Stimulated activated CD4-positive, alpha-beta T cell treated with anti-CD3 and anti-CD28 coated beads, TNF-alpha, amount 100 ng/mL, for 48 hours (primary cell): ENCODE measurements around the gene LEUTX.

Experiments
- DNase-seq, 3 donors: peaks; one replicate each; pipeline ENCODE4 v3.0.0-alpha.2; 2020; ENCODE audit warnings: low read depth in 3 of 3

The LEUTX gene

DNA sequence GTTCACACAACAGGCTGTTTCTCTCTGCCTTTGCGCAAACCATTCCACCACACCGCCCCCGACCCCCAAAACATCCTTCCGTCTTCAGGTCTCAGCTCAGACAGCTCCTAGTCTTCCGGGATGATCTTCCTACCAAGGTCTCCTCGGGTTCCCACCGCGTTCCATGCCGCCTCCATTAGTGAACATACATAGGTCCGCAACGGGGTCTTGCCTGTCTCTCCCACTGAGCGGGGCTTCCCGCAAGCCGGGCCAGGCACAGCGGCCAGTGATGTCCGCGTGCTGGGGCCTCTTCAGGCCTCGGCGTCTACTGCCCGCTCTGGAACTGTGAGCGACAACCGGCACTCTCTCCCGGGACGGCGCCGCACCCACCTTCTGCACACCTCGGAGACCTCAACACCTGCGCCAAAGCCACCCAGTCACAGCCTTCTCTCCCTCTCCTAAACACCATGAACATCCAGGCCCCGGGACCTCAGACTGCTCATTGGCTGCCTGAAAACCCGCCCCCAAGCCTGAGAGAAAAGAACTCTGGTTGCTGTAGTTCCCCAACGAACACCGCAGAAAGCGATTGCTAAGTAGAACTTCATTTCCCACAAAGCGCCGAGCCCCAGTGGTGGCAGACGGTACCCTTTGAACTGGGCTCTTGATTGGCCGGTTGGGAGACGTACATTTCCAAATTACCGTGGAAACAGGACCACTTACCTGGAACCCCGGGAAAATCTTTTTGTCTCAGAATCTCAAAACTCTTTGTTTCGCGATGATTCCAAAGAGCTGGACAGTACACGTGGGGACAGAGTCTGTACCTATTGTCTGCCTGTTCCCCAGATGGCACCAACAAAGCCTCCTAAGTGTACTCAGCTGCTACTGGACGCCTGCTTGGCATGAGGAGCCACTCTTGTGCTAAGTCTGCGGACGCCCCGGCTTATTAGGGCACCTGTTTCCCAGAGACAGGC lies 45.8 kb downstream of the LEUTX start:
- peak; percentile 75 to 86 (median 78) for DNase-seq

- no peak for DNase-seq
These were observed 46.4 kb downstream of the LEUTX start for GRCh38 chr19:39825093-39825463.

DNA sequence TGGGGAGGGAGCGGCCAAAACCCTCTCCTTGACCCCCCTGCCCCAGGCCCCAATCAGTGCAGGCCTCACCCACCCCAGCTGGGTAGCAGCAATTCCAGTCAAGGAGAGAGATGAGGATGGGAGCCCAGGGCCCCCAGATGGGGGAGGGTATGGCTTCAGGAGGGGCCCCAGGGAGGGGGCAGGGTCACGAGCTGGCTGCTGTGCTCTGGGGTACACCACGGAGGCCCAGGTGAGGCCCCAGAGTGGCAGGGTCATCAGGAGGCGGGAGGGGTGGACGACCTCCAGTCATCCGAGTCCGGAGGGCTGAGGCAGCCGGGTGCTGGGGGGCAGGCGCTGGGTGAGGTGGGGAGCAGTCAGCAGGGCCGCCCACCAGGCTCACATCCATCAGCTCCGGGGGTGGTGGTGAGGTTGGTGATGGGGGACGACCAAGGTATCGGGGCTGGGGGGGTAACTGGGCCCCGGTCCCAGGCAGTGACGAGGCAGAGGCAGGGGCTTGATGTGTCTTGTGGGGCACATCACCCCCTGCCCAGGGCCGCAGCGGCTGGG lies 47.0 kb downstream of the LEUTX start:
- DNase-seq: no peak

DNA sequence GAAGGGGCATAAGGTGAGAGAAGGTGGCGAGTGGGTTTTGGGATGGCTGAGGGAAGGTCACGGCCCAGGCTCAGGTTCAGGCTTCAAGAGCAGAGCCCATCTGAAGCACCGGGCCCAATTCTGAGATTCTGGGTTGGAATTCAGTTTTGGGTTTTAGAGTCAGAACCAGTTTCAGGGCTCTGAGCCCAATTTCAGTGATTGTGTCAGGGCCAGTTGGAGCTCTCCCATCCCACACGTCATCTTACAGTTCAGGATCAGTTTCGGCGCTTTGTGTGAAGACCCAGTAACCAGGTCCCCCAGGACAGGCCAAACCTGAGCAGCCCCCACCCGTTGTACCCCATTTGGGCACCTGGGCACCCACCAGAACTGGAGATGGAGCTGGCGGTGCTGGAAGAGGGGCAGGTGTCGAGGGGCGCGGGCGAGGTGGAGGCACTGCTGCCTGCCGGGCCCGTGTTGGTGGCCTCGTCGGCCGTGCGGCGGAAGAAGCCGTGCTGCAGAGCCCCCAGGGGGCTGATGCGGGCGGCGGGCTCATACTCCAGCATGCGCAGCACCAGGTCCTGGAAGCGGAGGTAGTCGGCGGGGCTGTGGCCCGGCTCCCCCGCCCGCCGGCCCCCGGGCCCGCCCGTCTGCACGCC lies 47.8 kb downstream of the LEUTX start:
- DNase-seq: no peak

- no peak for DNase-seq
These were observed 48.6 kb downstream of the LEUTX start for GRCh38 chr19:39827216-39827615.

GRCh38 chr19:39828015-39828653 lies 49.5 kb downstream of the LEUTX start:
- no peak for DNase-seq

GRCh38 chr19:39828654-39829032 lies 50.0 kb downstream of the LEUTX start:
- DNase-seq: no peak

DNA sequence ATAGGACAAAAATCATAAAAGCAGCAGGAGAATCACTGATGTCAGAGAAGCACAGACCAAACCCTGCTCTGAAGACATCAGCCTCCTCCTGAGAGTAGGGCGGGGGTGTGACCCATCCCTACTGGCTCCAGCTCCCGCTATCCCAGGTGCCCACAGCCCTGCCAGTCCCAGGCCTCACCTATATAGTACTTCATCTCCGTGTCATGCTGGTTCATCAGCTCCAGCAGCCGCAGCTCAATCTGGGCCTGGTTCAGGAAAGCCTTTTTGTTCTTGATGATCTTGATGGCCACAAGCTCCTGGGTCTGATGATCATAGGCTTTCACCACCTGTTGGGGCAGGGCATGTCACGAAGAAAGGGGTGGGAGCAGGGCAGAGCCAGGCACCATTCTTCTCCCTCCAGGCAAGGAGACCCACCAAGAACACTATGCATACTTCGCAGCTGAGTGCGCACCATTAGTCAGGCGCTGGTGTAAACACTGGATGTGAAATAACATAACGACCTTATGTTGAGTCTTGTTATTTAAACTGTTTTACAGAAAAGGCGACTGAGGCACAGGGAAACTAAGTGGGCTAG lies 51.1 kb downstream of the LEUTX start:
- no peak for DNase-seq

- DNase-seq: no peak
These were observed 51.8 kb downstream of the LEUTX start for GRCh38 chr19:39830406-39830805.

- DNase-seq: no peak
These were observed 52.2 kb downstream of the LEUTX start for GRCh38 chr19:39830847-39831246.

- DNase-seq: no peak
These were observed 53.0 kb downstream of the LEUTX start for GRCh38 chr19:39831679-39832078.

GRCh38 chr19:39832341-39833083 lies 53.9 kb downstream of the LEUTX start:
- DNase-seq: no peak

DNA sequence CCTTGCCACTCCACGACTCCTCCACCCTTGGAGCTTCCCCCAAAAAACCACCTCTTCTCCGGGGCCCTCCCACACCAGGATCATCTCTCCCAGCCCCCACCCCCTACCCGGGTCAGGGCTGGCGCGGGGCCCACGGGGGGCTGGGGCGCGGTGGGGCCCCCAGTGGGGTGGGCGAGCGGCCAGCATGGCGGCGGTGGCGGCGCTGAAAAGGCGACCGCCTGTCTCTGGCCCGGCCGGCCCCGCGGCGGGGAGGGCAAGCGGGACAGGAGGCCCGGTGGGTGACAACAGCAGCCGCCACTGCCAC lies 54.5 kb downstream of the LEUTX start:
- no peak for DNase-seq

- DNase-seq: peak; percentile 93 to 97 (median 94)
These were observed 55.0 kb downstream of the LEUTX start, which contains the start of gene DYRK1B for GRCh38 chr19:39833464-39834286. Gene DYRK1B (minus strand): TSS chr19:39834162. CDS start chr19:39831867, 2,295 bp downstream.

GRCh38 chr19:39834287-39834841 lies 55.7 kb downstream of the LEUTX start:
- DNase-seq: no peak
